Ovary (tissue), 9 donors: ENCODE data around the gene WDR18. TPM values are rescaled to one million over a fixed set of nuclear protein-coding genes. Genes with fewer than 3 reads are reported as not detected.

Experiments
- DNase-seq, 5 donors: peaks; one replicate each; pipeline ENCODE4 v3.0.0-alpha.2; 2019 to 2020
- H3K27ac ChIP-seq, 2 donors: fragments of 200-600 bp; one replicate each; pipeline versions ENCODE4 v1.5.1 to v1.8.0; 2019 to 2022
- H3K27me3 ChIP-seq: fragments of 200-600 bp; one replicate; pipeline ENCODE4 v1.8.0; 2022
- H3K36me3 ChIP-seq: fragments of 200-600 bp; sonication (generic); one replicate; pipeline ENCODE4 v1.5.1; 2019
- H3K4me1 ChIP-seq: one replicate; pipeline ENCODE4 v1.8.1; 2013; ENCODE audit warnings: mild to moderate bottlenecking, moderate library complexity; ENCODE audit not compliant: insufficient read depth
- H3K4me3 ChIP-seq: fragments of 200-600 bp; sonication (generic); one replicate; pipeline ENCODE4 v1.5.1; 2017
- H3K9me3 ChIP-seq, 2 donors: fragments of 200-600 bp in 1 of 2; sonication (generic) in 1 of 2; one replicate each; pipeline versions ENCODE4 v1.5.1 to v1.8.1; 2013 to 2019; ENCODE audit warnings: mild to moderate bottlenecking in 1 of 2, moderate library complexity in 1 of 2
- EP300 ChIP-seq: sonication (generic); formaldehyde crosslinking; IDR thresholded peaks from one replicate; pipeline ENCODE4 v1.6.1; 2017; ENCODE audit warnings: antibody characterized with exemption
- POLR2A ChIP-seq: fragments of 450-650 bp; IDR thresholded peaks from one replicate; pipeline ENCODE4 v1.6.1; 2017; ENCODE audit warnings: antibody characterized with exemption, mild to moderate bottlenecking, moderate library complexity
- WGBS, 3 donors: extraction: QIAGEN DNeasy Blood & Tissue Kit in 1 of 3; methylation state at CpG; one replicate each; pipeline versions ENCODE4 v1.1.5 to v1.1.7; 2013 to 2017; 5-methylcytosine and 5-hydroxymethylcytosine counted together
- intact Hi-C, 4 donors: fragments of 100-400 bp; cut with DNase I; formaldehyde crosslinking; loops; one replicate each; pipeline versions ENCODE4 v1.11.0 to v1.15.1; 2022 to 2023
- polyA plus RNA-seq, 2 donors: library from polyadenylated mRNA; stranded (reverse); fragments of 200-250 nt in 1 of 2; fragments of 350-450 nt in 1 of 2; fragmentation: Illumina TruSeq in 1 of 2; extraction: RNeasy Lipid Tissue Mini Kit (QIAGEN cat#74804) in 1 of 2; gene quantifications; one replicate each; pipeline ENCODE4 v1.2.3, GENCODE V29; 2013 to 2014
- total RNA-seq, 7 donors: library from RNA; depleted of rRNA in 2 of 7; stranded (reverse); fragments of >200 nt in 2 of 7; fragmentation: NEBNext Ultra II Directional in 3 of 7; extraction: Animal tissue kit (Norgen Biotek cat#: 25700) in 3 of 7; gene quantifications; one replicate each; pipeline versions ENCODE4 v1.1.0 to v1.2.4, GENCODE V29; 2016 to 2023
- TF ChIP-seq, protein P1 (sequence below), 3 donors: fragments of 450-650 bp in 2 of 3; fragments of 200-600 bp in 1 of 3; IDR thresholded peaks; one replicate each; pipeline versions ENCODE4 v1.5.1 to v1.8.0; 2016 to 2022; ENCODE audit warnings: antibody characterized with exemption in 3 of 3, mild to moderate bottlenecking in 1 of 3
- donor health status: DM: no; HTN: no; CAD: no; lungs with moderate emphysema.
- donor health status: DM: no; HTN: no; CAD: no.
- donor health status: Bipolar disorder and iron deficiency.
- donor health status: DM: yes; HTN: yes; CAD: no.
- donor health status: DM: no; HTN: no; CAD: no.
- donor health status: DM: yes; HTN: yes; CAD: no.

The WDR18 gene
- total and polyA plus RNA-seq, 9 donors = 3.5 to 45.6 (median 24.5) TPM

DNA sequence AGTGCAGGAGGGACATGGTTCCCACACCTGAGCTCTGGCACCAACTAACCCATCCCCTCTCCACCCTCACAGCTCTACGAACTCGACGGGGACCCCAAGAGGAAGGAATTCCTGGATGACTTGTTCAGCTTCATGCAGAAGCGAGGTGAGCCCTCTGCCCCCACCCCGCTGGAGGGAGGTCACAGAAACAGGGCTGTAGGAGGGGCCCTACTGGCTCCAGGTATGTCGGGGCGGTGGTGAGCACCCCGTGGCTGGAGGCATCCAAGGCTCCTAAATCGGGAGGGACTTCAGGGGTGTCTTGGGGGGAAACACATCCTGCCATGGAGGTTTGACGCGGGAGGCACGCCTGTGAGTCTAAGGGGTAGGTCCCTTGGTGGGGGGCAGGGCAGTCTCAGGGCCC is 24.1 kb upstream of the WDR18 start:
- Histone ChIP-seq H3K4me1 (no peaks in the 10 kb centered on the region), H3K4me3 (no peak overlapping the region), H3K36me3 (no peaks in the 10 kb centered on the region), H3K9me3 (no peaks in the 10 kb centered on the region), H3K27ac (no peak overlapping the region), H3K27me3 (no peaks in the 10 kb centered on the region)
- WGBS, 3 donors = 63 to 77% (median 70%) methylated on average over 6 to 12 of the region's 12 CpGs
- TF ChIP-seq, protein P1, sequence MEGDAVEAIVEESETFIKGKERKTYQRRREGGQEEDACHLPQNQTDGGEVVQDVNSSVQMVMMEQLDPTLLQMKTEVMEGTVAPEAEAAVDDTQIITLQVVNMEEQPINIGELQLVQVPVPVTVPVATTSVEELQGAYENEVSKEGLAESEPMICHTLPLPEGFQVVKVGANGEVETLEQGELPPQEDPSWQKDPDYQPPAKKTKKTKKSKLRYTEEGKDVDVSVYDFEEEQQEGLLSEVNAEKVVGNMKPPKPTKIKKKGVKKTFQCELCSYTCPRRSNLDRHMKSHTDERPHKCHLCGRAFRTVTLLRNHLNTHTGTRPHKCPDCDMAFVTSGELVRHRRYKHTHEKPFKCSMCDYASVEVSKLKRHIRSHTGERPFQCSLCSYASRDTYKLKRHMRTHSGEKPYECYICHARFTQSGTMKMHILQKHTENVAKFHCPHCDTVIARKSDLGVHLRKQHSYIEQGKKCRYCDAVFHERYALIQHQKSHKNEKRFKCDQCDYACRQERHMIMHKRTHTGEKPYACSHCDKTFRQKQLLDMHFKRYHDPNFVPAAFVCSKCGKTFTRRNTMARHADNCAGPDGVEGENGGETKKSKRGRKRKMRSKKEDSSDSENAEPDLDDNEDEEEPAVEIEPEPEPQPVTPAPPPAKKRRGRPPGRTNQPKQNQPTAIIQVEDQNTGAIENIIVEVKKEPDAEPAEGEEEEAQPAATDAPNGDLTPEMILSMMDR (IDR thresholded peaks at IDR 0.05) = no peak
- TF ChIP-seq POLR2A (no peak), EP300 (no peak)
- DNase-seq = no peak
- intact Hi-C loops = no loop called here

DNA sequence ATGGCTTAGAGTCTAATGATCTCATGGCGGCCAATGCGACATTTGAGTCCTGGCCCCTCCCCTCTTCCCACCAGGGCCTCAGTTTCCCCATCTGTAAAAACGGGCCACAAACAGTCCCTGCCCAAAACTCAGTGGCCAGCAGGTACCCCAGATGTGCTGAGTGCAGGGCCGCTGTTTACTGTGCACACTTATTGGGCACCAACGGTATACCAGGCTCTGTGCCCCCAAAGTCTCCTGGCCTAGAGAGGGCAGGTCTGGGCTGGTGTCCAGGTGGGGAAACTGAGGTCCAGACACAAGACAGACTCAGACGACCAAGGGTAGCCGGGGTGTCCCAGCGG is 23.6 kb upstream of the WDR18 start:
- WGBS, 3 donors = 74 to 87% (median 82%) methylated on average over 6 to 8 of the region's 8 CpGs
- no peak for TF ChIP-seq POLR2A
- TF ChIP-seq EP300 = no peak
- TF ChIP-seq, protein P1 (IDR thresholded peaks at IDR 0.05) = no peak
- peak in 1 of 5 donors; percentile 14 for DNase-seq
- Histone ChIP-seq H3K27me3 (no peaks in the 10 kb centered on the region), H3K36me3 (no peaks in the 10 kb centered on the region), H3K4me1 (no peaks in the 10 kb centered on the region), H3K9me3 (no peaks in the 10 kb centered on the region), H3K27ac (no peak overlapping the region), H3K4me3 (no peak overlapping the region)
- intact Hi-C loops = no loop called here

DNA sequence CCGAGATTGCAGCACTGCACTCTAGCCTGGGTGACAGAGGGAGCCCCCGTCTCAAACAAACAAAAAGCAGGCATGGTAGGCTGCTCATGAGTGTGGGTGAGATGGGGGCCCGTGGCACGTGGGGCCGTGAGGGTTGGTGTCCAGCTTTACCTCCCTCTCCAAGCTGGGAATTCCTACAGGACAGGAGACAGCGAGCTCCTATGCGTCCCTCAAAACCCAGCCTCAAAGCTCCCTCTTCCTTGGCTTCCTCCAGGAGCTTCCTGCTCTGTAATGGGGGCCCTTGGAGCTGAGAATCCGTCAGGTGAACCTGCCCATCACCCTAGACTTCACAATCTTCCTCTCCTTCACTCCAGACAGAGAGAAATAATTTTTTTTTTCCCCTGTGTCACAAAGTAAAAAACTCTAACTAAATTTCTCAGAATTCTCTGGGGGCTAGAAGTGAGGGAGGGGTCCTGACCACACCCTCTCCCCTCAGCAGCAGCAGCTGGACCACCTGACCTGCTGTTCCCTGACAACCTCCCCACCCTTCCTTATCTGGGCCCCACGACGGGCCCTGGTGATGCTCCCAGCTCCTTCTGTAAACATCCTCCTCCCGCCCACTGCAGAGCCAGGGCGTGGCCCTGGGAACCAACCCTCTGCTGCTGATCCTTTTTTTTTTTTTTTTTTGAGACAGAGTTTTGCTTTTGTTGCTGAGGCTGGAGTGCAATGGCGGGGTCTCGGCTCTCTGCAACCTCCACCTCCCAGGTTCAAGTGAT is 22.1 kb upstream of the WDR18 start:
- TF ChIP-seq, protein P1 (IDR thresholded peaks at IDR 0.05) = no peak
- no peak for TF ChIP-seq POLR2A
- no peak for TF ChIP-seq EP300
- intact Hi-C loops = no loop called here
- Histone ChIP-seq H3K9me3 (no peaks in the 10 kb centered on the region), H3K27me3 (no peaks in the 10 kb centered on the region), H3K4me3 (no peak overlapping the region), H3K36me3 (no peaks in the 10 kb centered on the region), H3K4me1 (no peaks in the 10 kb centered on the region), H3K27ac (no peak overlapping the region)
- no peak for DNase-seq
- 68 to 74% (median 71%) methylated on average over 14 of the region's 14 CpGs for WGBS, 3 donors

GRCh38 chr19:962683-963400 is 21.3 kb upstream of the WDR18 start:
- no peak for TF ChIP-seq EP300
- TF ChIP-seq POLR2A = no peak
- TF ChIP-seq, protein P1 (IDR thresholded peaks at IDR 0.05) = no peak
- no peak overlapping the region for H3K4me3 ChIP-seq
- 84 to 88% (median 87%) methylated on average over 31 of the region's 31 CpGs for WGBS, 3 donors

More at GRCh38 chr19:962683-963400, 21.3 kb upstream of the WDR18 start:
- peak in 1 of 5 donors; percentile 14 for DNase-seq
- no peak overlapping the region for H3K27ac ChIP-seq
- H3K9me3 ChIP-seq = no peaks in the 10 kb centered on the region
- no peaks in the 10 kb centered on the region for H3K27me3 ChIP-seq
- H3K4me1 ChIP-seq = no peaks in the 10 kb centered on the region
- no peaks in the 10 kb centered on the region for H3K36me3 ChIP-seq
- intact Hi-C loops = no loop called here
